ENCODE results near the gene MYL6.

DNA sequence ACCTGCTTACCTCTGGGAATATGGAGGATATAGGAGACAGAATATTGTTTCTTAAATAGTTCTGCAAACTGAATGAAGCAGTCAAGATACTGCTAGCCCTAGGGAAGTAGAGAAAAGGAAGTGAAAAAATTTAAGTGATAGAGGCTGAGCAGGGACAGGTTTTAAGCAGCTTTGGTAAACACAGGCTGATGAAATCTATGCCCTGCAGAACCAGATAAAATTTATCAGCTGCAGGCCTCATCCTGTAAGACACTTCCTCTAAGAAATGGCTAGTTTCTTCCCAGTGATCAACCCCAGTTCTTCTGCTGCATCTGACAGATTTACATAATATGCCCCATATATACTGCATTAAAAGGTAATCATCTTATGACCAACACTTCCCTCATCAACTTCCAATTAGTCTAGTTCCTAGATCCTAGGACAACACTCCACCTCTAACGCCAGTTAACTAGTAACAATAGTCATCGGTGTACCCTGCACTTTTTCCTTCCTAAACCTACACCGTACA lies 31.4 kb upstream of the MYL6 start:
- TF ChIP-seq, protein P1, sequence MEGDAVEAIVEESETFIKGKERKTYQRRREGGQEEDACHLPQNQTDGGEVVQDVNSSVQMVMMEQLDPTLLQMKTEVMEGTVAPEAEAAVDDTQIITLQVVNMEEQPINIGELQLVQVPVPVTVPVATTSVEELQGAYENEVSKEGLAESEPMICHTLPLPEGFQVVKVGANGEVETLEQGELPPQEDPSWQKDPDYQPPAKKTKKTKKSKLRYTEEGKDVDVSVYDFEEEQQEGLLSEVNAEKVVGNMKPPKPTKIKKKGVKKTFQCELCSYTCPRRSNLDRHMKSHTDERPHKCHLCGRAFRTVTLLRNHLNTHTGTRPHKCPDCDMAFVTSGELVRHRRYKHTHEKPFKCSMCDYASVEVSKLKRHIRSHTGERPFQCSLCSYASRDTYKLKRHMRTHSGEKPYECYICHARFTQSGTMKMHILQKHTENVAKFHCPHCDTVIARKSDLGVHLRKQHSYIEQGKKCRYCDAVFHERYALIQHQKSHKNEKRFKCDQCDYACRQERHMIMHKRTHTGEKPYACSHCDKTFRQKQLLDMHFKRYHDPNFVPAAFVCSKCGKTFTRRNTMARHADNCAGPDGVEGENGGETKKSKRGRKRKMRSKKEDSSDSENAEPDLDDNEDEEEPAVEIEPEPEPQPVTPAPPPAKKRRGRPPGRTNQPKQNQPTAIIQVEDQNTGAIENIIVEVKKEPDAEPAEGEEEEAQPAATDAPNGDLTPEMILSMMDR (IDR thresholded peaks at IDR 0.05; ENCODE audit: insufficient read depth, low read length): no peak
- TF ChIP-seq, protein P2, sequence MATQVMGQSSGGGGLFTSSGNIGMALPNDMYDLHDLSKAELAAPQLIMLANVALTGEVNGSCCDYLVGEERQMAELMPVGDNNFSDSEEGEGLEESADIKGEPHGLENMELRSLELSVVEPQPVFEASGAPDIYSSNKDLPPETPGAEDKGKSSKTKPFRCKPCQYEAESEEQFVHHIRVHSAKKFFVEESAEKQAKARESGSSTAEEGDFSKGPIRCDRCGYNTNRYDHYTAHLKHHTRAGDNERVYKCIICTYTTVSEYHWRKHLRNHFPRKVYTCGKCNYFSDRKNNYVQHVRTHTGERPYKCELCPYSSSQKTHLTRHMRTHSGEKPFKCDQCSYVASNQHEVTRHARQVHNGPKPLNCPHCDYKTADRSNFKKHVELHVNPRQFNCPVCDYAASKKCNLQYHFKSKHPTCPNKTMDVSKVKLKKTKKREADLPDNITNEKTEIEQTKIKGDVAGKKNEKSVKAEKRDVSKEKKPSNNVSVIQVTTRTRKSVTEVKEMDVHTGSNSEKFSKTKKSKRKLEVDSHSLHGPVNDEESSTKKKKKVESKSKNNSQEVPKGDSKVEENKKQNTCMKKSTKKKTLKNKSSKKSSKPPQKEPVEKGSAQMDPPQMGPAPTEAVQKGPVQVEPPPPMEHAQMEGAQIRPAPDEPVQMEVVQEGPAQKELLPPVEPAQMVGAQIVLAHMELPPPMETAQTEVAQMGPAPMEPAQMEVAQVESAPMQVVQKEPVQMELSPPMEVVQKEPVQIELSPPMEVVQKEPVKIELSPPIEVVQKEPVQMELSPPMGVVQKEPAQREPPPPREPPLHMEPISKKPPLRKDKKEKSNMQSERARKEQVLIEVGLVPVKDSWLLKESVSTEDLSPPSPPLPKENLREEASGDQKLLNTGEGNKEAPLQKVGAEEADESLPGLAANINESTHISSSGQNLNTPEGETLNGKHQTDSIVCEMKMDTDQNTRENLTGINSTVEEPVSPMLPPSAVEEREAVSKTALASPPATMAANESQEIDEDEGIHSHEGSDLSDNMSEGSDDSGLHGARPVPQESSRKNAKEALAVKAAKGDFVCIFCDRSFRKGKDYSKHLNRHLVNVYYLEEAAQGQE (IDR thresholded peaks at IDR 0.05; ENCODE audit: insufficient replicate concordance, low read depth): no peak

Measured in HL-60 (cell line).